ENCODE results near the gene FLT3LG. TPM values are rescaled to one million over a fixed set of nuclear protein-coding genes. Genes with fewer than 3 reads are reported as not detected.

FLT3LG gene, protein sequence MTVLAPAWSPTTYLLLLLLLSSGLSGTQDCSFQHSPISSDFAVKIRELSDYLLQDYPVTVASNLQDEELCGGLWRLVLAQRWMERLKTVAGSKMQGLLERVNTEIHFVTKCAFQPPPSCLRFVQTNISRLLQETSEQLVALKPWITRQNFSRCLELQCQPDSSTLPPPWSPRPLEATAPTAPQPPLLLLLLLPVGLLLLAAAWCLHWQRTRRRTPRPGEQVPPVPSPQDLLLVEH
- total RNA-seq (2011; cell fraction: chromatin; rRNA removed; ENCODE audit: low replicate concordance) = 5.7 and 5.8 TPM in 2 replicates
- 3.2 and 4.3 TPM in 2 replicates for total RNA-seq (2011; cell fraction: nucleolus; rRNA removed)
- total RNA-seq (2011; cell fraction: nucleoplasm; rRNA removed) = 5.0 and 5.5 TPM in 2 replicates
- total RNA-seq (2014; rRNA removed) (0.86 and 2.2 TPM in 2 replicates), total RNA-seq (2014; rRNA removed; fragmentation: Illumina TruSeq; extraction: Trizol) (0.35 and 1.1 TPM in 2 replicates), total RNA-seq (2015; rRNA removed; fragmentation: Illumina TruSeq; extraction: Trizol) (1.1 and 1.5 TPM in 2 replicates), total RNA-seq (2021) (5.0 and 6.4 TPM in 2 replicates), polyA plus RNA-seq (2011; rRNA removed) (1.2 and 2.5 TPM in 2 replicates), polyA plus RNA-seq (2014; fragmentation: Illumina TruSeq; extraction: Trizol) (1.4 and 3.4 TPM in 2 replicates), polyA plus RNA-seq (2014; fragmentation: Nextera tagmentation; extraction: Ambion mirVana) (under 1 TPM; 0.31 to 0.49 TPM), polyA plus RNA-seq (2014; rRNA removed) (2.8 and 4.2 TPM in 2 replicates), polyA minus RNA-seq (2011; rRNA and poly(A)+ RNA removed) (0.24 and 0.95 TPM in 2 replicates), Bru-seq, nascent RNA (percentile 43 among the genes with signal in this experiment), BruChase-seq, experiment 1, labeled RNA remaining after a 2-hour chase (percentile 50 among the genes with signal in this experiment), BruChase-seq, experiment 2, labeled RNA remaining after a 6-hour chase (percentile 43 among the genes with signal in this experiment)
- 1.7 and 5.8 TPM in 2 replicates for polyA plus RNA-seq (2011; cell fraction: cytosol; rRNA removed)
- polyA plus RNA-seq (2011; cell fraction: nucleus; rRNA removed) = 2.3 and 4.0 TPM in 2 replicates
- polyA plus RNA-seq (2012) = 5.5 and 15.1 TPM in 2 replicates
- polyA minus RNA-seq (2011; cell fraction: cytosol; rRNA and poly(A)+ RNA removed) = 2.0 TPM in 1 of 2 replicates, not detected in the other
- polyA minus RNA-seq (2011; cell fraction: nucleus; rRNA and poly(A)+ RNA removed) = 0.54 and 1.6 TPM in 2 replicates
- long read RNA-seq, experiment 1, partial matches to known transcripts = 6 of 8 reads
- long read RNA-seq, experiment 1, other reads (novel, unspliced or antisense) = 2 of 8 reads
- long read RNA-seq, experiment 2, partial matches to known transcripts = 1 of 4 reads
- long read RNA-seq, experiment 2, other reads (novel, unspliced or antisense) = 2 of 4 reads
- long read RNA-seq, experiment 3, partial matches to known transcripts = 0 of 1 reads
- long read RNA-seq, experiment 3, other reads (novel, unspliced or antisense) = 0 of 1 reads

- Histone ChIP-seq H3K36me3 (ENCODE audit: control insufficient read depth, insufficient read depth, low read length) (peaks cover 12% of the 10 kb centered on the region; the same call in 1 of the 3 replicates), H3K4me3 (peak within 1 kb of the TSS; percentile 56), H3K27ac (ENCODE audit: extremely low read depth, low read depth, low read length) (peak within 1 kb of the TSS; percentile 29; the same call in 2 of the 3 replicates), H3K4me2 (ENCODE audit: insufficient read depth, low read length) (peak within 1 kb of the TSS; percentile 73), H3K4me1 (replicated peaks in 1 of 2; ENCODE audit: control insufficient read depth in 2 of 2, insufficient read depth in 2 of 2, low read length in 2 of 2) (peaks cover 14 to 52% of the 10 kb centered on the region in 2 experiments), H4K20me1 (replicated peaks; ENCODE audit: control insufficient read depth, insufficient read depth, low read length) (peaks cover 3% of the 10 kb centered on the region; the same call in 1 of the 2 replicates), H3K9ac (ENCODE audit: insufficient read depth in 1 of 2, low read depth in 2 of 2, low read length in 2 of 2) (peak within 1 kb of the TSS; percentile 53 to 94; a peak in 3 of 4 replicates), H3K27me3 (ENCODE audit: control insufficient read depth in 2 of 2, insufficient read depth in 2 of 2, low read length in 2 of 2) (no peaks in the 10 kb centered on the region), H3K79me2 (ENCODE audit: control insufficient read depth, insufficient read depth, low read length) (no peaks in the 10 kb centered on the region), H3K9me3 (replicated peaks; ENCODE audit: control insufficient read depth, insufficient read depth, low read depth, low read length) (no peaks in the 10 kb centered on the region), H3K9me1 (ENCODE audit: control insufficient read depth, insufficient read depth, low read length) (no peaks in the 10 kb centered on the region), H2AFZ (ENCODE audit: low read depth, low read length) (peak within 1 kb of the TSS; percentile 94)
- ATAC-seq = peak; percentile 76
- WGBS (ENCODE audit: insufficient coverage, low coverage, missing lambda C conversion rate) = under 1% methylated on average over 27 of the region's 33 CpGs
- intact Hi-C loops (cut with micrococcal nuclease) (loop anchor here (1.0 kb wide), 1 partner anchor 29 kb away; no protein-coding TSS in a partner anchor), in situ Hi-C loops (cut with MboI) (no loop called here)
- CTCF ChIA-PET (ENCODE audit: low intra/inter-chr PET ratio) = interaction anchor here (0.6 to 1.3 kb wide), 5 partner anchors 29 to 204 kb away, joined by 3 to 9 read pairs (median 5); no protein-coding TSS in a partner anchor
- peak; percentile 46 for FAIRE-seq
- POLR2A ChIA-PET = interaction anchor here (0.6 kb wide), 1 partner anchor 21 kb away, joined by 3 read pairs; no protein-coding TSS in a partner anchor
- DNase-seq (ENCODE audit: extremely low read depth in 1 of 4, low spot score in 3 of 4) = peak; percentile 87 to 91 (median 88)
- no TSS peak for BruUV-seq (replicated peaks)
- TF ChIP-seq PRMT5 (CRISPR knock-in tag; IDR thresholded peaks at IDR 0.05) (no peak), ZNF133 (CRISPR knock-in tag; IDR thresholded peaks at IDR 0.05) (no peak), ZNF121 (CRISPR knock-in tag; conservative IDR thresholded peaks at IDR 0.05) (no peak), TRIM24 (IDR thresholded peaks at IDR 0.05) (no peak), ZNF384 (IDR thresholded peaks at IDR 0.05; ENCODE audit: low read depth, low read length) (no peak), MCM5 (IDR thresholded peaks at IDR 0.05; ENCODE audit: low read depth) (no peak), HDAC8 (tag; IDR thresholded peaks at IDR 0.05) (no peak)
- TF ChIP-seq, protein P1, sequence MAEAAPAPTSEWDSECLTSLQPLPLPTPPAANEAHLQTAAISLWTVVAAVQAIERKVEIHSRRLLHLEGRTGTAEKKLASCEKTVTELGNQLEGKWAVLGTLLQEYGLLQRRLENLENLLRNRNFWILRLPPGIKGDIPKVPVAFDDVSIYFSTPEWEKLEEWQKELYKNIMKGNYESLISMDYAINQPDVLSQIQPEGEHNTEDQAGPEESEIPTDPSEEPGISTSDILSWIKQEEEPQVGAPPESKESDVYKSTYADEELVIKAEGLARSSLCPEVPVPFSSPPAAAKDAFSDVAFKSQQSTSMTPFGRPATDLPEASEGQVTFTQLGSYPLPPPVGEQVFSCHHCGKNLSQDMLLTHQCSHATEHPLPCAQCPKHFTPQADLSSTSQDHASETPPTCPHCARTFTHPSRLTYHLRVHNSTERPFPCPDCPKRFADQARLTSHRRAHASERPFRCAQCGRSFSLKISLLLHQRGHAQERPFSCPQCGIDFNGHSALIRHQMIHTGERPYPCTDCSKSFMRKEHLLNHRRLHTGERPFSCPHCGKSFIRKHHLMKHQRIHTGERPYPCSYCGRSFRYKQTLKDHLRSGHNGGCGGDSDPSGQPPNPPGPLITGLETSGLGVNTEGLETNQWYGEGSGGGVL (CRISPR knock-in tag; IDR thresholded peaks at IDR 0.05) = no peak
- TF ChIP-seq, protein P2, sequence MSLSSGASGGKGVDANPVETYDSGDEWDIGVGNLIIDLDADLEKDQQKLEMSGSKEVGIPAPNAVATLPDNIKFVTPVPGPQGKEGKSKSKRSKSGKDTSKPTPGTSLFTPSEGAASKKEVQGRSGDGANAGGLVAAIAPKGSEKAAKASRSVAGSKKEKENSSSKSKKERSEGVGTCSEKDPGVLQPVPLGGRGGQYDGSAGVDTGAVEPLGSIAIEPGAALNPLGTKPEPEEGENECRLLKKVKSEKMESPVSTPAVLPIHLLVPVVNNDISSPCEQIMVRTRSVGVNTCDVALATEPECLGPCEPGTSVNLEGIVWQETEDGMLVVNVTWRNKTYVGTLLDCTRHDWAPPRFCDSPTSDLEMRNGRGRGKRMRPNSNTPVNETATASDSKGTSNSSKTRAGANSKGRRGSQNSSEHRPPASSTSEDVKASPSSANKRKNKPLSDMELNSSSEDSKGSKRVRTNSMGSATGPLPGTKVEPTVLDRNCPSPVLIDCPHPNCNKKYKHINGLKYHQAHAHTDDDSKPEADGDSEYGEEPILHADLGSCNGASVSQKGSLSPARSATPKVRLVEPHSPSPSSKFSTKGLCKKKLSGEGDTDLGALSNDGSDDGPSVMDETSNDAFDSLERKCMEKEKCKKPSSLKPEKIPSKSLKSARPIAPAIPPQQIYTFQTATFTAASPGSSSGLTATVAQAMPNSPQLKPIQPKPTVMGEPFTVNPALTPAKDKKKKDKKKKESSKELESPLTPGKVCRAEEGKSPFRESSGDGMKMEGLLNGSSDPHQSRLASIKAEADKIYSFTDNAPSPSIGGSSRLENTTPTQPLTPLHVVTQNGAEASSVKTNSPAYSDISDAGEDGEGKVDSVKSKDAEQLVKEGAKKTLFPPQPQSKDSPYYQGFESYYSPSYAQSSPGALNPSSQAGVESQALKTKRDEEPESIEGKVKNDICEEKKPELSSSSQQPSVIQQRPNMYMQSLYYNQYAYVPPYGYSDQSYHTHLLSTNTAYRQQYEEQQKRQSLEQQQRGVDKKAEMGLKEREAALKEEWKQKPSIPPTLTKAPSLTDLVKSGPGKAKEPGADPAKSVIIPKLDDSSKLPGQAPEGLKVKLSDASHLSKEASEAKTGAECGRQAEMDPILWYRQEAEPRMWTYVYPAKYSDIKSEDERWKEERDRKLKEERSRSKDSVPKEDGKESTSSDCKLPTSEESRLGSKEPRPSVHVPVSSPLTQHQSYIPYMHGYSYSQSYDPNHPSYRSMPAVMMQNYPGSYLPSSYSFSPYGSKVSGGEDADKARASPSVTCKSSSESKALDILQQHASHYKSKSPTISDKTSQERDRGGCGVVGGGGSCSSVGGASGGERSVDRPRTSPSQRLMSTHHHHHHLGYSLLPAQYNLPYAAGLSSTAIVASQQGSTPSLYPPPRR (CRISPR knock-in tag; IDR thresholded peaks at IDR 0.05; ENCODE audit: borderline replicate concordance) = no peak
These were observed at the start of gene FLT3LG for GRCh38 chr19:49473868-49474541. FLT3LG (plus strand) TSS chr19:49474215; CDS start chr19:49474640, 425 bp downstream.
